Activated CD8-positive, alpha-beta memory T cell treated with anti-CD3 and anti-CD28 coated beads for 4 hours (primary cell): ENCODE results near the gene FOS.
"Not testable (repeated sequence)": the region's sequence is repeated elsewhere in the genome, so short reads cannot be mapped to it uniquely, and the experiment has no call there.

Experiments used
- DNase-seq, 2 donors: peaks; one replicate each; pipeline ENCODE4 v3.0.0-alpha.2; 2020; ENCODE audit warnings: low read depth in 2 of 2

FOS gene

DNA sequence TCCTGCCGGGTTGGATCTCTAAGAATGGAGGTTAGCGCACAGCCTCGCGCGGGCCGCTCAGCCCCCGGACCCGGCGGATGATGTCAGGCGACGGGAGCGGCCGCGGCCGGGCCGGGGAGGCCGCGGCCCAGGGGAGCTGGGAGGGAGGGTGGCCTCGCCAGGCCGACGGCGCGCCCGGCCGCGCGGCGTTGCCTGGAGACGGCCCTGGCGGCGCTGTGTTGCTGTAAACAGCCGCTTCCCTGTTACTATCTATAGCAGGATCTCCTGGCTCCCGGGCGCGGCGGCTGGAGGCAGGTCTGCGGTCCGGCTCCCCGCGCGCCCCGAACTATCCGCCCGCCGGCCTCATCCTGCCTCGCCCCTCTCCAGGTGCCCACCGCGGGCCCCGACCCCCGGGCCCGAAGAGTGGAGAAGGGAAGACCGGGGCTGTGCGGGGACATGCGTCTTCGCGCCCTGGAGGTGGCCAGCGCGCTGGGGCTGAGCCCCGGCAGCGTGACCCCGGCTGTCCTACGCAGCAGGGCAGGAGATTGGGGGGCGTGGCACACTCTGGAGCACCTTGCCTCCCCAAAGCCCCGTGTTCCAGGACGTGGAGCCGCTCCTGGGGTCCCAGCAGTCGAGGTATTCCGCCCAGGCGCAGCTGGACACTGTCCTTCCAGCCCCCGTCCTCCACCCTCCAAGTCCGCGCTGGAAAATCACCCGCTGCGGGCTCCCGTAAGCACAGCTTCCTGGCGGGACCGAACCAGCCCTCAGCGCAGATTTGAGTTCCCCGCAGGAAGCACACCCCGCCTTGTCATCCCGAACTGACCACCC is 1.4 kb upstream of the FOS start:
- no peak for DNase-seq

DNA sequence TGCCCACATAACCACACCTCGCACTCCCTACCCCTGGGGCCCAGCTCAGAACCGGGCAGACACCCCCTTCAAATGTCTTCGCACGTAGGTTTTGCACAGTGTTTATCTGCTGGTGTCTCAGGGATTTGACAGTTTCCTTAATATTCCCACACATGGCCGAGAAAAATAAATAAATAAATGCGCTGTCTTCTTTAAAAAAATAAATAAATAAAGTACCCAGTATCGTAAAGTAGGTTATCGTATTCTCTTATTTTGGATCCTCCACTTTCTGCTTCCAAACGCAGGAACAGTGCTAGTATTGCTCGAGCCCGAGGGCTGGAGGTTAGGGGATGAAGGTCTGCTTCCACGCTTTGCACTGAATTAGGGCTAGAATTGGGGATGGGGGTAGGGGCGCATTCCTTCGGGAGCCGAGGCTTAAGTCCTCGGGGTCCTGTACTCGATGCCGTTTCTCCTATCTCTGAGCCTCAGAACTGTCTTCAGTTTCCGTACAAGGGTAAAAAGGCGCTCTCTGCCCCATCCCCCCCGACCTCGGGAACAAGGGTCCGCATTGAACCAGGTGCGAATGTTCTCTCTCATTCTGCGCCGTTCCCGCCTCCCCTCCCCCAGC is 710 bp upstream of the FOS start:
- no peak for DNase-seq

DNA sequence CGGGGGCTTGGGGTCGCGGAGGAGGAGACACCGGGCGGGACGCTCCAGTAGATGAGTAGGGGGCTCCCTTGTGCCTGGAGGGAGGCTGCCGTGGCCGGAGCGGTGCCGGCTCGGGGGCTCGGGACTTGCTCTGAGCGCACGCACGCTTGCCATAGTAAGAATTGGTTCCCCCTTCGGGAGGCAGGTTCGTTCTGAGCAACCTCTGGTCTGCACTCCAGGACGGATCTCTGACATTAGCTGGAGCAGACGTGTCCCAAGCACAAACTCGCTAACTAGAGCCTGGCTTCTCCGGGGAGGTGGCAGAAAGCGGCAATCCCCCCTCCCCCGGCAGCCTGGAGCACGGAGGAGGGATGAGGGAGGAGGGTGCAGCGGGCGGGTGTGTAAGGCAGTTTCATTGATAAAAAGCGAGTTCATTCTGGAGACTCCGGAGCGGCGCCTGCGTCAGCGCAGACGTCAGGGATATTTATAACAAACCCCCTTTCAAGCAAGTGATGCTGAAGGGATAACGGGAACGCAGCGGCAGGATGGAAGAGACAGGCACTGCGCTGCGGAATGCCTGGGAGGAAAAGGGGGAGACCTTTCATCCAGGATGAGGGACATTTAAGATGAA is 630 bp downstream of the FOS start:
- no peak for DNase-seq

DNA sequence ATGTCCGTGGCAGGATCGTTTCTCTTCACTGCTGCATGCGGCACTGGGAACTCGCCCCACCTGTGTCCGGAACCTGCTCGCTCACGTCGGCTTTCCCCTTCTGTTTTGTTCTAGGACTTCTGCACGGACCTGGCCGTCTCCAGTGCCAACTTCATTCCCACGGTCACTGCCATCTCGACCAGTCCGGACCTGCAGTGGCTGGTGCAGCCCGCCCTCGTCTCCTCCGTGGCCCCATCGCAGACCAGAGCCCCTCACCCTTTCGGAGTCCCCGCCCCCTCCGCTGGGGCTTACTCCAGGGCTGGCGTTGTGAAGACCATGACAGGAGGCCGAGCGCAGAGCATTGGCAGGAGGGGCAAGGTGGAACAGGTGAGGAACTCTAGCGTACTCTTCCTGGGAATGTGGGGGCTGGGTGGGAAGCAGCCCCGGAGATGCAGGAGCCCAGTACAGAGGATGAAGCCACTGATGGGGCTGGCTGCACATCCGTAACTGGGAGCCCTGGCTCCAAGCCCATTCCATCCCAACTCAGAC is 1.2 kb downstream of the FOS start:
- no peak for DNase-seq

DNA sequence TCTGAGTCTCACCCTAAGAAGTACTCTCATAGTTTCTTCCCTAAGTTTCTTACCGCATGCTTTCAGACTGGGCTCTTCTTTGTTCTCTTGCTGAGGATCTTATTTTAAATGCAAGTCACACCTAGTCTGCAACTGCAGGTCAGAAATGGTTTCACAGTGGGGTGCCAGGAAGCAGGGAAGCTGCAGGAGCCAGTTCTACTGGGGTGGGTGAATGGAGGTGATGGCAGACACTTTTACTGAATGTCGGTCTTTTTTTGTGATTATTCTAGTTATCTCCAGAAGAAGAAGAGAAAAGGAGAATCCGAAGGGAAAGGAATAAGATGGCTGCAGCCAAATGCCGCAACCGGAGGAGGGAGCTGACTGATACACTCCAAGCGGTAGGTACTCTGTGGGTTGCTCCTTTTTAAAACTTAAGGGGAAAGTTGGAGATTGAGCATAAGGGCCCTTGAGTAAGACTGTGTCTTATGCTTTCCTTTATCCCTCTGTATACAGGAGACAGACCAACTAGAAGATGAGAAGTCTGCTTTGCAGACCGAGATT is 1.7 kb downstream of the FOS start:
- DNase-seq = no peak

DNA sequence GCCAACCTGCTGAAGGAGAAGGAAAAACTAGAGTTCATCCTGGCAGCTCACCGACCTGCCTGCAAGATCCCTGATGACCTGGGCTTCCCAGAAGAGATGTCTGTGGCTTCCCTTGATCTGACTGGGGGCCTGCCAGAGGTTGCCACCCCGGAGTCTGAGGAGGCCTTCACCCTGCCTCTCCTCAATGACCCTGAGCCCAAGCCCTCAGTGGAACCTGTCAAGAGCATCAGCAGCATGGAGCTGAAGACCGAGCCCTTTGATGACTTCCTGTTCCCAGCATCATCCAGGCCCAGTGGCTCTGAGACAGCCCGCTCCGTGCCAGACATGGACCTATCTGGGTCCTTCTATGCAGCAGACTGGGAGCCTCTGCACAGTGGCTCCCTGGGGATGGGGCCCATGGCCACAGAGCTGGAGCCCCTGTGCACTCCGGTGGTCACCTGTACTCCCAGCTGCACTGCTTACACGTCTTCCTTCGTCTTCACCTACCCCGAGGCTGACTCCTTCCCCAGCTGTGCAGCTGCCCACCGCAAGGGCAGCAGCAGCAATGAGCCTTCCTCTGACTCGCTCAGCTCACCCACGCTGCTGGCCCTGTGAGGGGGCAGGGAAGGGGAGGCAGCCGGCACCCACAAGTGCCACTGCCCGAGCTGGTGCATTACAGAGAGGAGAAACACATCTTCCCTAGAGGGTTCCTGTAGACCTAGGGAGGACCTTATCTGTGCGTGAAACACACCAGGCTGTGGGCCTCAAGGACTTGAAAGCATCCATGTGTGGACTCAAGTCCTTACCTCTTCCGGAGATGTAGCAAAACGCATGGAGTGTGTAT is 2.4 kb downstream of the FOS start:
- no peak for DNase-seq

DNA sequence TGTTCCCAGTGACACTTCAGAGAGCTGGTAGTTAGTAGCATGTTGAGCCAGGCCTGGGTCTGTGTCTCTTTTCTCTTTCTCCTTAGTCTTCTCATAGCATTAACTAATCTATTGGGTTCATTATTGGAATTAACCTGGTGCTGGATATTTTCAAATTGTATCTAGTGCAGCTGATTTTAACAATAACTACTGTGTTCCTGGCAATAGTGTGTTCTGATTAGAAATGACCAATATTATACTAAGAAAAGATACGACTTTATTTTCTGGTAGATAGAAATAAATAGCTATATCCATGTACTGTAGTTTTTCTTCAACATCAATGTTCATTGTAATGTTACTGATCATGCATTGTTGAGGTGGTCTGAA is 3.0 kb downstream of the FOS start:
- no peak for DNase-seq

DNA sequence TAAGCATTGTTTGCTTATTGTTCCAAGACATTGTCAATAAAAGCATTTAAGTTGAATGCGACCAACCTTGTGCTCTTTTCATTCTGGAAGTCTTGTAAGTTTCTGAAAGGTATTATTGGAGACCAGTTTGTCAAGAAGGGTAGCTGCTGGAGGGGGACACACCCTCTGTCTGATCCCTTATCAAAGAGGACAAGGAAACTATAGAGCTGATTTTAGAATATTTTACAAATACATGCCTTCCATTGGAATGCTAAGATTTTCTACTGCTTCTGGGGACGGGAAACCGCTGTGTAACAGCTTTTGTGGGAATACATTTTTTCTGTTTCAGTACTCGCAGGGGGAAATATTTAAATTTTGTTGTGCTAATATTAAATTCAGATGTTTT is 3.5 kb downstream of the FOS start:
- no peak for DNase-seq

DNA sequence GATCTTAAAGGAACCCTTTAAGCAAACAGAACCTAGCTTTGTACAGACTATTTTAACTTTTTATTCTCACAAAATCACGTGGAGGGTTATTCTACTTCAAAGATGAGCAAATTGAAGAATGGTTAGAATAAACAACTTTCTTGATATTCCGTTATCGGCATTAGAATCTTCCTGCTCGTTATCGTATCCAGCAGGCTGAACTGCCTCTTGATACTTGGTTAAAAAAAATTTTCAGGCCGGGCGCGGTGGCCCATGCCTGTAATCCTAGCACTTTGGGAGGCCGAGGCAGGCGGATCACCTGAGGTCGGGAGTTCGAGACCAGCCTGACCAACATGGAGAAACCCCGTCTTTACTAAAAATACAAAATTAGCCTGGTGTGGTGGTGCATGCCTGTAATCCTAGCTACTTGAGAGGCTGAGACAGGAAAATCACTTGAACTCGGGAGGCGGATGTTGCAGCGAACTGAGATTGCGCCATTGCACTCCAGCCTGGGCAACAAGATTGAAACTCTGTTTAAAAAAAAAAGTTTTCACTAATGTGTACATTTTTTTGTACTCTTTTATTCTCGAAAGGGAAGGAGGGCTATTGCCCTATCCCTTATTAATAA is 4.0 kb downstream of the FOS start:
- DNase-seq = not testable (repeated sequence)

DNA sequence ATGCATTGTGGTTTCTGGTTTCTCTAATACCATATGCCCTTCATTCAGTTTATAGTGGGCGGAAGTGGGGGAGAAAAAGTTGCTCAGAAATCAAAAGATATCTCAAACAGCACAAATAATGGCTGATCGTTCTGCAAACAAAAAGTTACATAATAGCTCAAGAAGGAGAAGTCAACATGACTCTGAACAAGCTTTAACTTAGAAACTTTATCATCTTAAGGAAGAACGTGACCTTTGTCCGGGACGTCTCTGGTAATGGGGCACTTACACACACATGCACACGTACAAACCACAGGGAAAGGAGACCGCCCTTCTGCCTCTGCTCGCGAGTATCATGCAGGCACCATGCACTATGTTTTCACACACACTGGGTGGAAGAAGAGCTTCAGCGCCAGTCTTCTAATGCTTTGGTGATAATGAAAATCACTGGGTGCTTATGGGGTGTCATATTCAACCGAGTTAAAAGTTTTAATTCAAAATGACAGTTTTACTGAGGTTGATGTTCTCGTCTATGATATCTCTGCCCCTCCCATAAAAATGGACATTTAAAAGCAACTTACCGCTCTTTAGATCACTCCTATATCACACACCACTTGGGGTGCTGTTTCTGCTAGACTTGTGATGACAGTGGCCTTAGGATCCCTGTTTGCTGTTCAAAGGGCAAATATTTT is 4.7 kb downstream of the FOS start:
- DNase-seq = no peak

DNA sequence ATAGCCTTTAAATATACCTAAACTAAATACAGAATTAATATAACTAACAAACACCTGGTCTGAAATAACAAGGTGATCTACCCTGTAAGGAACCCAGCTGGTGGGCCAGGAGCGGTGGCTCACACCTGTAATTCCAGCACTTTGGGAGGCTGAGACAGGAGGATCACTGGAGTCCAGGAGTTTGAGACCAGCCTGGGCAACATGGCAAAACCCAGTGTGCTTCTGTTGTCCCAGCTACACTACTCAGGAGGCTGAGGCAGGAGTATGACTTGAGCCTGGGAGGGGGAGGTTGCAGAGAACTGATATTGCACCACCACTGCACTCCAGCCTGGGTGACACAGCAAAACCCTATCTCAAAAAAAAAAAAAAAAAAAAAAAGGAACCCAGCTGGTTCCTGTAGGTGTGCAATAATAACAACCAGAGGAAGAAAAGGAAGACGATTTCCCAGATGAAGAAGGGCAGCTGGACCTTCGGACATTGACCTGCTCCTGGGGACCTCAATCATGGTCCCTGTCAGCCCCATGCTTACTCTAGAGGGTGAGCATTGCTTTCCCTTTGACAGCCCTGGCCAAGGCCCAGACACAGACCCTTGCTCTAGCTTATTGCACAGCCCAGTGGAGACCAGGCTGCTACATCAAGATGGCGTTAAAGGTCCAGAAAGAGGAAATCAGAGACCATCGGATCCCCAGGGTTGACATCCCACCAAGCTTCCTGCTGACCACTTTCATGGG is 5.4 kb downstream of the FOS start:
- no peak for DNase-seq

DNA sequence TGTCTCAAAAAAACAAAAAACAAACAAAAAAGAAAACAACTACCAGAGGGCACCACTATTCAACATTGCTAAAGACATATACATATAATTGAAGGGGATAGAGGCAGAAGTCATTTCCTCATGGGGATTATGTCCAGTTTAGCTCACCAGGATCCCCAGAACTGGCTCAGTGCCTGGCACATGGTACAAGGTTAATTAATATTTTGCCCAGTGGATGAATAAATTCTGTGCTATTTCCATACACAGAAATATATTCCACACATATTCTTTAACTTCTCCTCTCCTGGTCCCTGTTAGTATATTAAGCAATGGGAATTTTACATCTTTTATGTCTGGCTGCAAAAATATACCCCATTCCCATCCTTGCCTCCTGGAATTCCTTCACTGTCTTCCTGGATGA is 6.7 kb downstream of the FOS start:
- DNase-seq = no peak

DNA sequence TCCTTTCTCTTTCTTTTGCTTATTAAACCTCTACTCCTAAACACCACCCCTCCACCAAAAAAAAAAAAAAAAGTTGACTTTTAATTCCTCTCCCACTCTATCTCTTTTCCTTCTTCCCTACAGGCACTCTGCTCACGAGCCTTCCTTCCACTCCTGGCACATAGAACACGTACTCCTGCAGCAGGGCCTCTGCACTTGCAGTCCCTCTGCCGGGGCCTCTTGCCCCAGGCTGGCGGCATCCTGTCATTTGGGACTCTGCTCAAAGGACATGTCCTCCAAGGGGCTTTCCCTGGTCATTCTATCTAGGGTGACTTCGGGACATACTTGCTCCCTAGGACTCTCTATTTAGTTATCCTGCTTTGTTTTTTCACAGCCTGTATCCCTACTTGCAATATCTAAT is 7.7 kb downstream of the FOS start:
- DNase-seq = no peak

DNA sequence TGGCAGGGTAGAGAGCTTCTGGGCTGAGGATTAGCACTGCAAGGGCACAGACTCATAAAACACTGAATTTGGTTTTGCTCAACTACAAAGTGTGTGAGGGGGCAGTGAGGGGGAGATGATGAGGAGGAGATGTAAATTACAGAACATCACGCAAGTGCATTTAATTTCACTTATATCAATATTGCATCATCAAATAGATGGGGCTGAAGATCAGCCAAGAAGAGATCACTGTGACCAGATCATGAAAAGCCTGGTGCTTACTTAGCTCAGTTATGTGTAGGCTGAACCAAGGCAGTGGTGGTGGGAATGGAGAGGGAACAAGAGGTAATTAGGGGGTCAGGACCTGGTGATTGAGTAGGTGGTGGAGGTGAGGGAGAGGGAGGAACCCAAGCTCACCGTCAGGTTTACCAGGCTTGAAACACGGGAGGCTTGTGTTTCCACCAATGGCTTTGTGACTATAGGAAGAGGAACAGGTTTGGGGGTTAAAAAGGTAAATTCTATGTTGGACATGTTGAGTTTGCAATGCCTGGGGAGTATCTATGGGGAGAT is 11.3 kb downstream of the FOS start:
- DNase-seq = no peak

DNA sequence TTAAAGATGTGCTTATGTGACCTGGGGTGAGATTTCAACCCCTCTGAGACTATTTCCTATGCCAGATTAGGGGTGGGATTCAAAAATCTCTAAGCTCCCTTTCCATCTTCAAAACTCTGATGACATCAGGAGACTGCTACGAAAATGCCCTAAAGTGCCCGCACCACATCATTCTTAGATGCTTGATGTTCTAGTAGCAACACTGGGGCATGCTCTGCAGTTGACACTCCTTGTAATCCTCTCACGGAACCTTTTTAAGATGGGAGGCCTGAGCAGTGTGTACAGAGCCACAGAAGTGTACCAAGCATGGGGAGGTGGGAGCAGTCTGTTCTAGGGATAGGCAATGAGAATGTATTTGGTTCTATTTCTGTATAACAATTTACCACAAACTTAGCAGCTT is 12.2 kb downstream of the FOS start:
- DNase-seq = no peak

DNA sequence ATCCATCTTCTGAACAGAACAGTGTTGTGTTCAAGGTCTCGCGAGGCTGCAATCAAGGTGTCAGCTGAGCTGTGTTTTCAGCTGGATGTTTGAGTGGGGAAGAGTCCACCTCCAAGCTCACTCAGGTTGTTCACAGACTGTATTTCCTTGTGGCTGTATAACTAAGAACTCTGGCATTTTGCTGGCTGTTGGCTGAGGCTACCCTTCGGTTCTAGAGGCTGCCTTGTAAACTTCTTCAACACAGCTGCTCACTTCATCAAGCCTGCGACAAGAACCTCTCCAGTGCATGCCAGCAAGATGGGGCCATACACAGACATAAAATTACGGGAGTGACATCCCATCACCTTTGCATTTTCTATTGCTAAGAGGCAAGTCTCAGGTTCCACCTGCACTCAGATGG is 12.7 kb downstream of the FOS start:
- DNase-seq = no peak

DNA sequence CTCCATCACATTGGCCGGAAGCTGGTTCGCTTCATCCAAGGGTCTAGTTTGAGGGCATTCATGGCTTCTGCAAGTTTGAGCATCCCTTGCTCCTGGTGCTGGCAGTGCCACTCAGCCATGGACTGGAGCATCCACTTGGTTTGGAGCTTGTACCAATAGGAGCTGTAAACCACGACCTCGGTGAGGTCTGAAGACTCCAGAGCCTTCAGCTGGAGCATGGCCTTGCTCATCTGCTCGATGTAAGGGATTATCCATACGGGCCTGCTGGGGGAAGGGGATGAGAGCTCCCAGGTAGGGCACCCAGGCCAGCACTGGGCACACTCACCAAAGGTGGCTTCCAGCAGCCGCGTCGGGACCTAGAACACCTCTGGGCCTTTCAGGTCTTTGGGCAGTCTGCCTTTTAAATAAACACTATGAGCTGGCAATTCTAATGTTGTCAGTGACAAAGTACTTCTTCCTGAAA is 13.5 kb downstream of the FOS start:
- no peak for DNase-seq

DNA sequence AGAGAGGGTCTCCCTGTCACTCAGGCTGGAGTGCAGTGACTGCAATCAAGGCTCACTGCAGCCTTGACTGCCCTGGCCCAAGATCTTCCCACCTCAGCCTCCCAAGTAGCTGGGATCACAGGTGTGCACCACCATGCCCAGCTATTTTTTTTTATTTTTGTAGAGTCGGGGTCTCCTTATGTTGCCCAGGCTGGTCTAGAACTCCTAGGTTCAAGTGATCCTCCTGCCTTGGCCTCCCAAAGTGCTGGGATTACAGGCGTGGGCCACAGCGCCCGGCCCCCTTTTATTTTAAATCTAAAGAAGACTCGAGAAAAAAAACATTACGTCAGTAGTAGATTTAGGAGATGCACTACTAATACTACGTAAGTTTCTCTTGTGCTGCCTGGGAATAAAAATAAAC is 14.3 kb downstream of the FOS start:
- DNase-seq = no peak

DNA sequence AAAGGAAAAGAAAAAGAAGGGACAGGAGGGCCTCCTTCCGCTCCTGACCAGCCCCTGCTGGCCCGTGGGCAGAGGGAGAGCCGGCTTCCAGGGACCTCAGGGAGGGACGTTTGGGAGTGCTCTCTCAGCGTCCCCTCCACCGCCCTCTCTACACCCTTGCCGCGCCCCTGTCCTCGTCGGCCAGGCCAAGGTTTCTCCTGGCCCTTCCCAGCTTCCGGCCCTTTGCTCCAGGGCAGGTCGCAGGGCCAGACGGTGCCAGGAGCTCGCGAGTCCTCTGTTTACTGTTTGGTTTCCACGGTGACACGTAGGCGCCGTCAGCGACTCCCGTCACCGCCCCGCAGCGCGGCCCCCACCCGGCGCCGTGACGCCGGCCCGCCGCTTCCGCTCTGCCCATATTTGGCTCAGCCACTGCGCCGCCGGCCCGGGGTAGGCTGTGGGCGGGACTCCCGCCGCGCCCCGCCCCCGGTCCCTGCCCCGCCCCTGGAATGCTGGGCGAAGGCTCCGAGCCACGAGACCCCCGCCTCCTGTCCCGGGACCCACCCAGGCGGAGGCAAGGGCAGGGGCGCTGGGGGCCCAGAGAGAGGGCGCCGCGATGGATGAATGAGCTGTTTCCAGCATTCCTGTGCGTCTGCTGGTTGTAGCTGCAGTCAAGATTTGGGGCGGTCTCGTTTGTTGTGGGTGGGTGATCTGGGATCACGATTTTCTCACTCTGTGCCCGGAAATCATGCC is 15.5 kb downstream of the FOS start:
- peak; percentile 84 to 86 for DNase-seq
